ENCODE results near the gene VAMP1.
A peak's percentile ranks its signal among the peaks of the same experiment; 100 is the strongest.
"Not testable (repeated sequence)": the region's sequence is repeated elsewhere in the genome, so short reads cannot be mapped to it uniquely, and the experiment has no call there.

Gene VAMP1

DNA sequence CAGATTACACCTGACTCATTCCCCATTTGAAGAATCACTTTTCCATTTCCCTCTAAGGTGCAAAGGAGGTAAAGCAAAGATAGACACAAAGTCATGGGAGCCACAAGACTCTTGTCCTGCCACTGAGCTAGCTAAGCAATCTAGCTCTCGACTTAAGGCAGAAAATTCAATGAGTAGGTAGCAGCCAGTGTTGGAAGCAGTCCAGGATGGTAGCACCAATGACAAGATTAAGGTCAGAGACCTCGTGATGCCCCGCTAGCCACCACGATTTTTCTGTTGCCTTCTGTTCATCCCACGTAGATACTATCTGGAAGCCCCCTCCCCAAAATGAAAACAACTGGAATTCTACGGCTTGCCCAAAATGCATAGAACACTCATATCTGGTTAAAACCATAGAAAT is 1.4 kb downstream of the VAMP1 start:
- no peak for DNase-seq

DNA sequence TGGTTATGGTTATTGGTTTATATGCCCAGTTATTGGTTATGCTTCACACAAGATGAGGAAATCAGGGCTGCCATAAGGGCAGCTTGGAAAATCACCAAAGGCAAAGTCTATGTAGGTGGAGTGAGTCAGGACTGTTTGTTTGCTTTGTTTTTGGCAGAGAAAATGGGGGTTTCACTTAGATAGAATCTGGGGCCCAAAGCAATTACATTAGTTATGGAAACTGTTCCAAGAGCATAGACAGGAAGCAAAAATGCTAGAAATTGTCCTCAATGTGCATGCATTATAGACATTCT is 2.2 kb downstream of the VAMP1 start:
- DNase-seq, result no peak

DNA sequence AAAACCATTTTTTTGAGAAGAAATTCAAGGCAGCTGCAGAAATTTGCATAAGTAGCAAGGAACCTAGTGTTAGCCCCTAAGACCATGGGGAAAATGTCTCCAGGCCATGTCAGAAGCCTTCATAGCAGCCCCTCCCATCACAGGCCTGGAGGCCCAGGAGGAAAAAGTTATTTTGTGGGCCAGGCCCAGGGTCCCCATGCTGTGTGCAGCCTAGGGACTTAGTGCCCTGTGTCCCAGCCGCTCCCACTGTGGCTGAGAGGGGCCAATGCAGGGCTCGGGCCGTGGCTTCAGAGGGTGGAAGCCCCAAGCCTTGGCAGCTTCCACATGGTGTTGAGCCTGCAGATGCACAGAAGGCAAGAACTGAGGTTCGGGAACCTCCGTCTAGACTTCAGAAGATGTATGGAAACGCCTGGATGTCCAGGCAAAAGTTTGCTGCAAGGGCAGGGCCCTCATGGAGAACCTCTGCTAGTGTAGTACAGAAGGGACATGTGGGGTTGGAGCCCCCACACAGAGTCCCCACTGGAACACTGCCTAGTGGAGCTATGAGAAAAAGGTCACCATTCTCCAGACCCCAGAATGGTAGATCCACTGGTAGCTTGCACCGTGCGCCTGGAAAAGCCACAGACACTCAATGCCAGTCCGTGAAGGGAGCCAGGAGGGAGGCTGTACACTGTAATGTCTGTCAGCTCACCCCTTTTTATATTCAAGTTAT is 2.8 kb downstream of the VAMP1 start:
- DNase-seq, result not testable (repeated sequence)

DNA sequence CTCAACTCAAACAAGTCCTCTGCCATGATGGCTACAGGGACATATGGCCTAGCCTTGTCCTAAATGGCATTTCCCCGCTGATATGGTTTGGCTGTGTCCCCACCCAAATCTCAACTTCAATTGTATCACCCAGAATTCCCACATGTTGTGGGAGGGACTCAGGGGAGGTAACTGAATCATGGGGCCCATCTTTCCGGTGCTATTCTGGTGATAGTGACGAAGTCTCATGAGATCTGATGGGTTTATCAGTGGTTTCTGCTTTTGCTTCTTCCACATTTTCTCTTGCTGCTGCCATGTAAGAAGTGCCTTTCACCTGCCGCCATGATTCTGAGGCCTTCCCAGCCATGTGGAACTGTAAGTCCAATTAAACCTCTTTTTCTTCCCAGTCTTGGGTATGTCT is 3.7 kb downstream of the VAMP1 start:
- DNase-seq, result not testable (repeated sequence)

DNA sequence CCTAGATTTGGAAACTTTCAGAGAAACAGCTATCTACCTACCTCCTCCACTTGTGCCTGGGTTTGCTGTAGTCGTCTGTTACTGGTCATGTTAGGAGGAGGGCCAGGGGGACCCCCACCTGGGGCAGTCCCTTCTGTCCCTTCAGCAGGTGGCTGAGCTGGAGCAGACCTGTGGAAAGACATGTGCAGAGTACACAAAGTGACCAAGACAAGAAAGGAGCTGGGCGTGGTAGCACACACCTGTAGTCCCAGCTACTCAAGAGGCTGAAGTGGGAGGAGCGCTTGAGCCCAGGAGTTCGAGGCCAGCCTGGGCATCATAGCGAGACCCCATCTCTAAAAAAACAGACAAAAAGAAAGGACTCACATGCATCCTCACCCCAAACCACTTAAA is 4.3 kb downstream of the VAMP1 start:
- no peak for DNase-seq

DNA sequence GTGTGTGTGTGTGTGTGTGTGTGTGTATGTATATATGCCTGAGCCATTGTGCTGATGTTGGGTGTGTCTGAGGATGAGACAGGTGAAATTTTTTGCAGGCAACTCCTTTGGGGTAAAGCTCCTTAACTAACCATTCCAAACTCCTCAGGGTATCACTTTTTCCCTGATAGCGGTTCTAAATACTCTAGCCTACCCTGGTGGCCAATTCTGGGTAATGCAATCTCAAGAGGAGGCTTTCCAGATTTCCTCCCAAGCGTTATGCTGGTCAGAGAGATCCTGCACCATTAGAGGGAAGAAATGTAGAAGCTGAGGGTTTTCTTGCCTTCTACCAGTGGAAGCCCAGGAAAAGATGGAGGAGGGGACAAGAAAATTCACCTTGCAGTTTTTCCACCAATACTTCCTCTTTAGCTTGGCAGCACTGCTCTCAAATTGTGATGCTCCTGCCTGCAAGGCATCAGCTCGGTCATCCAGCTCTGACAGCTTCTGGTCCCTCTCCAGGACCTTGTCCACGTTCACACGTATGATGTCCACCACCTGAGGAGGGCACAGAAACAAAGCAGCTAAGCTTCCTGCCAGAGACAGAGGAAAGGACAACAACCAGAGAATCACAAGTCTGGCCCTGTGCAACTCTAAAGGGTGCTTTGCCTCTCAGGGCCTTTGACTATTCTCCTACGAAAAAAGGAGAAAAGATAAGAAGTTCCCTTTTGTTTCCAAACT is 4.9 kb downstream of the VAMP1 start:
- peak; percentile 58 for DNase-seq

DNA sequence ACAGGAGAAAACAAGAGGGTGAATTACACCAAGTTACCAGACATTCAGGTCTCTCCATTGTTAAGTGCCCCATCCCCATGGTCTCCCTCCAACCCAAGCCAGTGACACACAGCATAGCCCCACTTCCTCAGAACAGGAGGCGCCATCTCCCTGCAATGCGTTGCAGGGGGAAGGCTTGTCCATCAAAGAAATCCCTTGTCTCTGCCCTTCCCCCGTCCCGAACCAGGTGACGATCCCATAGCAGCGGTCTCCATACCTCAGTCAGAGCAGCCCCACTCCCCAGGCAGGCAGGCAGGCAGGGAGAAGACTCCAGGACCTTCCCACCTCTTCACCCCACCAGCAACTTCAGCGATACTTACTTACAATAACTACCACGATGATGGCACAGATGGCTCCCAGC is 5.9 kb downstream of the VAMP1 start:
- no peak for DNase-seq

DNA sequence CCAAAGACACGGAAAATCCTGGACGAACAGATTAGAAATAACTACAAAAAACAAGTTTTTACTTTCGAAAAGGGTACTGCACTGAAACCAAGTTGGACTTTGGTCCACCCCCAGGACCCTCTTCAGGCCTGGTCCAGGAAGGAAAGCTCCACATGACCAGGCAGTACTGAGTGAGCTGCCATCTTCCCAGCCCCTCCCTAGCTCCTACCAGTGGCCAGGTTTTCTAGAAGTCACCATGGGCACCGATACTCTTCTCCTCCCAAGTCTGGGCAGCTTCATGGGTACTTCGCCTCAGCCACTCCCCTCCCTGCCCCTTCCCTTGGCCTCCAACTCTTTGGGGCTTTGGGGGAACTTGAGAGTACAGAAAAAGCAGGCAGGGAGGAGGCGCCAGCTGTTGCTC is 6.6 kb downstream of the VAMP1 start:
- no peak for DNase-seq

DNA sequence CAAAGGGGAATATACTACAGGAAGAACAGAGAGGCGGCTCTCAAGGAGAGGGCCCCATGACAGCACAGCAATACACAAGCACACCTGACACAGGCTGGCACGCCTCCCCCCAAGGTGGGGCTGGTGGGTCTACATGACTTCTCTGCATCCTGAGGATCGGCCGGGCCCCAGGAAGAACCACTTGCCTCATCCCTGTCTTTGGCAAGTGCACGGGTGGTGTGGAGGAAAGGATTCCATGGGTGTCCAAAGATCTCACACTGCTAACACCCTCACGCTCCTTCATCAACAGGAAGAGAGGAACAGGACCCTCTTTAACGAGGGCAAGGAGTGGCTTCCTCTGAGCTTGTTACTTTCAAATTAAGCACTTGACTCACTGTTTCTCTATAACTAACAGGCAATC is 7.3 kb downstream of the VAMP1 start:
- no peak for DNase-seq

DNA sequence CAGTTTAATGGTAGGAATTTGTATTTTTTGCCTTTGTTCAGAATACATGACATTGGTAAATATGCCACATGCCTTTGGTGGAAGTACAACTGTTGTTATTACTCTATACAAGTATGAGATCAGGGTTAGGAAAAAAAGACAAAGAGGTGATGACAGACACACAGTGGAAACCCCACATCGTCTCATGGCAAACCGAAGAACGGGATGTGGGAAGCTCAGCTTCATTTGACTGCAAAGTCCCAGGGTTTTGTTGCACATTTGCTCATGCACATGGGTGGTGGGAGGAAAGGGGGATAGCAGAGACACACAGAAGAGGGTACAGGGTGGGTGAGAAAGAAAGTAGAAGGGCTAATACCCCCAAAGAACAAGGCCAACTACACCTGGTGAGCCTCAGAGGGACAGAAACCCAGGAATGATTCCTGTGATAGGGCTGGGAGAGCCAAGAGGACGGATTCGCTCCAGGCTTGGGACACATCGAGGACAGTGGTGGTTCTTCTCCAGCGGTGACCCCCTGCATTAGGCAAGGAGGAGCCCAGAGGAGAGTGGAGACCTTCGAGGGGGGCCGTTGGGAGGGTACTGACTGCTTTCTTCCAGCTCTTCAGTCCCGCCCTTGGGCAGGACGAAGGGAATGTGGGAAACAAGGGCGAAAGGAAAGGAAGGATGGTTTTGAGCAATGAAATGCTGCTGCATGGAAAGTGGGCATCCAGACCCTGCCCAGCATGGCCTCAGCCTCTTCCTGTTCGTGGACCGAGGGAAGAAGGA is 8.1 kb downstream of the VAMP1 start:
- DNase-seq, result no peak

DNA sequence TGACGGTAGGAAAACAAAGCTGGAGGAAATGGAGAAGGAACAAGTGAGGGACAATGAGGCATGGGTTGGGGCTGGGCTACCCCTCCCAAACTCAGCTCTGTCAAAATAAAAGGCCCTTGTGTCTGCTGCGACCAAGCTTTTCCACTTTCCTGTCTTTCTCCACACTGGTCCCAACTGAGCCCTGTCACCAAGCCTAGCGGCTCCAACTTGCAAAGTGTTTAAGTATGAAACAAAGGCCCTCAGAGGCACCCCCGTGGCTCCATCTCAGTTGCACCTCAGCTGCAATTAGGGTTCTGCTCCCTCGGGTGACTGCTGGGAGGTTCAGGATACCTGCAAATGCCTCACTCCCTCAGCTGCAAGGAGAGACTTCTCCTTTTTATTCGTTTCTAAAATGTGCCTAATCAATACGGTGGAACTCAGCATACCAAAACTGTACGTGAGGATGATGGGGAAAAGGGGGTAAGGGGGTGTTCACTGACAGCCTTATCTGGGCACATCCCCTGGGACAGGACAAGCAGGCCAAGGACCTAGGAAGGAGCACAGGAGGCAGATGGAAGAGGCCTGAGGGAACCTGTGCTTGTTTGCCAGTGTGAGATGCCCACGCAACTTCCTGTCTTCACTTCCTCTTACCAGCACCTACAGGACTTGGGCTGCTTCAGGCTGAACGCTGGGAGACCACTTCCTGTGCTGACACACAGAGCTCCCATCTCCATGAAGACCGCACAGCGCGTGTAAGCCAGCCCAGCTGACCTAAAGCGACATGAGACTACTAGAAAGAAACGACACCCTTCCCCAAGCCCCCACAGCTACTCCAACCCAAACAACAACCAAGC is 8.9 kb downstream of the VAMP1 start:
- peak; percentile 99 for DNase-seq

DNA sequence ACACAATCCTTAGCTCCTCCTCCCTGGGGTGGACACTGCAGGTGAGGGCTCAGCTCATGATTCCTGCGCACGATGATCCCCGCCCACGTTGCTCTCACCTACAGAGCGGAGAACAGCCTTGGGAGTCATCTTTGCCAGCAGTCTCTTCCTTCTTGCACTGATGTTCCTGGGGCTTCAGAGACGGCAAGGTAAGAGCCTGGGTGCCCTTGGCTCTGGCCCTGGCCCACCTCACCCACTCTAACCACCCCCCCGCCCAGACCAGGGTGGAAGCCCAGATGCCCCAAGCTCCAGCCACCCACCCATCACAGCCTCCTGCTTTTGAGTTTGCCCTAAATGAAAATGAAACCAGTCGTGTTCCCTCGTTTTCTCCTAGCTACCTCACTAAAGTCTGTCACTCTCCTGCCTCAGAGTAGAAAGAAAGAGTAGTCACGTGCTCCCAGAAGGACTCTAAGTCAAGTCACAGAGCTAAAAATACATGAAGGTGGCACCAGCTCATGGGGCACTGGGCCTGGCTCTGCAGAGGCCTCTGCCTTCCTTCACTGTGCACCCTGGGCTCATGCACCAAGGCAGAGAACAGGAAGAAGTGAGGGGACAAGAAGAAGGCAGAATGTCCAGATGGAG is 9.6 kb downstream of the VAMP1 start:
- DNase-seq, result peak; percentile 16

DNA sequence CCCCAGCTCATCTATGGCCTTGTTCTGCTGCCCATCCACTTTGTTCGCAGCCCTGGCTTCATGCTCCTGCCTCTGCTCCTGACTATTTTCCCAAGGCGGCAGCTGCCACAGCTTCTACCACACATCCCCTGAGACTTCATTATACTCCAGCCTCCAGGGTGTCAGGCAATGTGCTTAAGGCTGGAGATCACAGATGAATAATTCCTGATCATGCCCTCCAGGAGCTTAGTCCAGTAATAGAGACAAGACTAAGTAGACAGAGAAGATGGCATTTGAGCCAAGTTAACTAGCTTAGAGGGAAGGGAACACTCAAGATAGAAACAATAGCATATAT is 11.5 kb downstream of the VAMP1 start:
- no peak for DNase-seq

DNA sequence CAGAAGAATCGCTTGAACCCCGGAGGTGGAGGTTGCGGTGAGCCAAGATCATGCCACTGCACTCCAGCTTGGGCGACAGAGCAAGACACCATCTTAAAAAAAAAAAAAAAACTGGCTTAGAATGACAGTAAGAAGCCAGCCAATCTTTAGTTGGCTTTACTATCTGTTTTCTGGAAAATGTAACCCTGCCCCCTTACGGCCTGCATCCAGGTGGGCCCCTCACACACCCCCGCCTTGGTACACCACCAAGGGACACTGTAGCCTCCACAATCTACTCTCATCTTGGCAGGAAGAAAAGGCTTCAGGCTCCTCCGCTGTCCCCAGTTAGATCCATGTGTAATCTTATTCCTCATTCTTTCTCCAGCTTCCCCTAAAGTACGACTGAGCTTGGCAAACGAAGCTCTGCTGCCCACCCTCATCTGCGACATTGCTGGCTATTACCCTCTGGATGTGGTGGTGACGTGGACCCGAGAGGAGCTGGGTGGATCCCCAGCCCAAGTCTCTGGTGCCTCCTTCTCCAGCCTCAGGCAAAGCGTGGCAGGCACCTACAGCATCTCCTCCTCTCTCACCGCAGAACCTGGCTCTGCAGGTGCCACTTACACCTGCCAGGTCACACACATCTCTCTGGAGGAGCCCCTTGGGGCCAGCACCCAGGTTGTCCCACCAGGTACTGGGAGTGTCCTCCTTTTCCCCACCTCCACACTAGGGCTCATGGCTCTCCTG is 12.0 kb downstream of the VAMP1 start:
- no peak for DNase-seq

DNA sequence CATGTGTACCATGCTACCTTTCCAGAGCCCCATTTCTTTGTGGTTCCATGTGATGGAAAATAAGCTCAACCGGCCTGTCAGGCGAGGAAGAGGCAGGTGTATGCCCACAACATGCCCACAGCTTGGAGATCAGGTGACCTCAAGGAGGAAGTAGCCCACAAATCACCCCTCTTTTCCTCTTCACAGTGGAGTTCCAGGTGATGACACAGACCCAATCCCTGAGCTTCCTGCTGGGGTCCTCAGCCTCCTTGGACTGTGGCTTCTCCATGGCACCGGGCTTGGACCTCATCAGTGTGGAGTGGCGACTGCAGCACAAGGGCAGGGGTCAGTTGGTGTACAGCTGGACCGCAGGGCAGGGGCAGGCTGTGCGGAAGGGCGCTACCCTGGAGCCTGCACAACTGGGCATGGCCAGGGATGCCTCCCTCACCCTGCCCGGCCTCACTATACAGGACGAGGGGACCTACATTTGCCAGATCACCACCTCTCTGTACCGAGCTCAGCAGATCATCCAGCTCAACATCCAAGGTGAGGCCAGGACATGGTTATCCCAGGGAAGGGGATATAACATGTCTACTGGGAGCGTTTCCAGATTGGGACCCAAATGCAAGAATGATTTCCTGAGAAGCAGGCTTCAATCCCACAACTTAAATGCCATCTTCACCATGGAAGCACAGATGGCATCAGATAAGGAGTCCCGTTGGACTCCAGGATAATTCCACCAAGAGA is 13.1 kb downstream of the VAMP1 start:
- no peak for DNase-seq

DNA sequence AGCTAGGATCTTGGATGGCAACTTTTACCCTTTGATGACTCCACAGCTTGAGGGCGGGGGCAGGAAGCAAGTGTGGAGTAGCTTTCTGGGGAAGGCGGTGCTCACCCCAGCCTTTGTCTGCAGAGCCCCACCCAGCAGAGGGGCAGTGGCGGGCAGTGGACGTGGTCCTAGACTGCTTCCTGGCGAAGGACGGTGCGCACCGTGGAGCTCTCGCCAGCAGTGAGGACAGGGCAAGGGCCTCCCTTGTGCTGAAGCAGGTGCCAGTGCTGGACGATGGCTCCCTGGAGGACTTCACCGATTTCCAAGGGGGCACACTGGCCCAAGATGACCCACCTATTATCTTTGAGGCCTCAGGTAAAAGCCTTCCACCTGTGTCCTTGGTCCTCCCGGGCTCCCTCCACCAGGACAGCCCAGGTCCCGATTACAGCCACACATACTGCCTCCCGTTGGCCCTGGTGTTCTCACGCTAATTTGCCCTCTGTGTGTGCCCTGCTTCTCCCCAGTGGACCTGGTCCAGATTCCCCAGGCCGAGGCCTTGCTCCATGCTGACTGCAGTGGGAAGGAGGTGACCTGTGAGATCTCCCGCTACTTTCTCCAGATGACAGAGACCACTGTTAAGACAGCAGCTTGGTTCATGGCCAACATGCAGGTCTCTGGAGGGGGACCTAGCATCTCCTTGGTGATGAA is 17.4 kb downstream of the VAMP1 start:
- no peak for DNase-seq

DNA sequence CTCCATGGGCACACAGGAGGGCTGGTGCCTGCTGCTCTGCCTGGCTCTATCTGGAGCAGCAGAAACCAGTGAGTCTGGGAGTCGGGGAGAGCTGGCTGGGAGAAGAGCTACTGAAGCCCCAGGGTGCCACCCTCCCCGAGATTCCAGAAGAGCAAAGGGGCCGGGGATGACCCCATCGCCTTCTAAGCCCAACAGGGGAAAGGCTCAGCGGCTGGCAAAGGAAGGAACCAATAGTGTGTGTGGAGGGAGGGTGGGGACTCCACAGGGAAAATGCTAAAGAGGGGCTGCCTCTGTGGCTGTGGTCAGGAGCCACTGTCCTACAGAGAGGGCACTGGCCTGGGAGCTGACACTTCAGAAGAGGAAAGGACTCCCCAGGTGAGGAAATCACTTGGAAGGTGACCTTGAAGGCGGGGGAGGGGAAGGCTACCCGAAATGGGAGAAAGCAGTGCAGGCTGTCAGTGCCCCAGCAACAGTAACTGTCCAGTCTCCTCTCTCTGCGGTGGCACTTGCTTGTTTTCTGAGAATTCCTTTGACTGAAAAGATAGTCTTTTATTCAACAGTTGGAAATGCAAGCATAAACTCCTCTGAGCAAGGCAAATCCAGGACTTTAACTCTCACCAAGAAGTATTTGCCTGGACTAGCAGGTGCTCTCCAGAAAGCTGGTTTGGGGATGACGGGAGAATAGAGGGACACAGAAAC is 18.1 kb downstream of the VAMP1 start:
- DNase-seq, result no peak

DNA sequence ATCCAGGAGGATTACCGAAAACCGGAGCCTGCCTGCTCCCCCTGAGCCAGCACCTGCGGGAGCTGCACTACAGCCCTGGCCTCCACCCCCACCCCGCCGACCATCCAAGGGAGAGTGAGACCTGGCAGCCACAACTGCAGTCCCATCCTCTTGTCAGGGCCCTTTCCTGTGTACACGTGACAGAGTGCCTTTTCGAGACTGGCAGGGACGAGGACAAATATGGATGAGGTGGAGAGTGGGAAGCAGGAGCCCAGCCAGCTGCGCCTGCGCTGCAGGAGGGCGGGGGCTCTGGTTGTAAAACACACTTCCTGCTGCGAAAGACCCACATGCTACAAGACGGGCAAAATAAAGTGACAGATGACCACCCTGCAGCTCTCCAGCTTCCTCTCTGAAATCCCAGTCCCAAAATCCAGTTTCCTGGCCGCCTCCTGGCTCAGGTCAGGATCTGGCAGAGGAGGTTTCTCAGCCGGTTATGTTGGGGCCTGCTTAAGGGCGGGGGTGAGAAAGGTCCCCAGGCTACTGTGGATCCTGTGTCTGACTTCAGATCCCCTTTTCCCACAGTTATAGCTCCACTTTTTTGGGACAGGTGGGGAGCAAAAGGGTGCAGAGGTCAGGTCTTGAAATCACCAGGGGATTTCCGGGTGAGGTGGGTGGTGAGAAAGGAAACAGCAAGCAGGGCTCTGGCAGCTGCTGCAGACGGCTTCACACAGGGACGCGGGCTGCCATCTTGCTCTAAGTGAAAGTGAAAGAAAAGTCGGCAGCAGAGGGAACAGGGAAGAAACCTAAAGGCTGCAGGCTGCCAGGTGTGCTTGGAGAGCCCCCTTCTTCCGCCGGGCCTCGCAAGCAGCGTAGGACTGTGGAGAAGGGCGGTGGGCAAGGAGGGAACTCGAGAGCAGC is 18.9 kb downstream of the VAMP1 start, which contains the start of gene TAPBPL:
TAPBPL (plus strand) TSS at position 695 of the 897 bp plus-strand sequence. CDS start 207 bp downstream, outside the sequence.
- peak; percentile 67 for DNase-seq

DNA sequence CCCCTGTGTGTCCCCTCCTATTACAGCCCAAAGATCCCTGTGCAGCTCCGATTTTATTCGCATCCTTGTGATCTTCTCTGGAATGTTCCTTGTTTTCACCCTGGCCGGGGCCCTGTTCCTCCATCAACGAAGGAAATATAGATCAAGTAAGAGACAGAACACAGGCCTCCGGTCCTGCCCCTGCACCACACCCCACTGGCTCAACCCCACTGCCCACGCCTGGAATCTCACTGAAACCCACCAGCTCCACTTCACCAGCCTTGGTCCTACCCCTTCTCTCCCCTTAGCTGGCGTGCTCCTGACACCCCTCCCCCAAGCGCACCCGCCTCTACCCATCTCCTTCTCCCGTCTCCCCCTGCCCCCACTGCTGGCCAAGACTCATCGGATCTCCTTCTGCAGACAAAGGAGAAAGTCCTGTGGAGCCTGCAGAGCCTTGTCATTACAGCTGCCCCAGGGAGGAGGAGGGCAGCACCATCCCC is 19.6 kb downstream of the VAMP1 start:
- DNase-seq, result no peak

Measured in MV-4-11 (cell line).